ENCODE measurements around the gene TRIM3. TPM values are rescaled to one million over a fixed set of nuclear protein-coding genes. Genes with fewer than 3 reads are reported as not detected.

TRIM3 gene
- total RNA-seq, 1 experiment from 2014 or later, result 14.4 TPM

DNA sequence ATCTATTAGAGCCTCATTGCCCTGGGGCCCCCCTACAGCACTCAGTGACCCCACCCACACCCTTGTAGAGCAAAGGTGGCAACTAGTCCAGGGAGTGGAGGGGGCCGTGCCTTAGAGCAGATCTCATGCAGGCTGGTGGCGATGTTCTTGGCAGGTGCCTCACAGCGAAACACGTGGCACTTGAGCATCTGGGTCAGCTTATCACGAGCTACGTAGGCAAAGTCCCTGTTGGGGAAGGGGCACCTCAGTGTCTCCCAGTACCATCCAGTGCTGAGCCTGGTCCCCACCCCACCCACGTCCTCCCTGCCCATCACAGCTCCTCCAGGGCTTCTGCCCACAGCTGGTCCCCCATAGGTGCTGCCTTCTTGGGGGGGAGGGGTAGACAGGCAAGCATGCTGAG, 72.3 kb downstream of the TRIM3 start:
- Histone ChIP-seq H3K14ac (ENCODE audit: insufficient read depth, low read length) (no peak overlapping the region), H3K79me1 (ENCODE audit: insufficient read depth, low read depth, low read length, poor library complexity, severe bottlenecking) (no peaks in the 10 kb centered on the region), H4K8ac (replicated peaks; ENCODE audit: insufficient read length, low read depth, low read length) (no peak overlapping the region), H3K9me3 (ENCODE audit: control insufficient read depth, low read depth, low read length) (no peaks in the 10 kb centered on the region), H3K23me2 (ENCODE audit: insufficient read length, low read depth, low read length, poor library complexity, severe bottlenecking) (no peaks in the 10 kb centered on the region), H2AFZ (ENCODE audit: low read length) (no peak overlapping the region), H2AK5ac (ENCODE audit: insufficient read length, low read length) (no peak overlapping the region), H2BK15ac (ENCODE audit: low read depth, low read length) (no peak overlapping the region), H3K18ac (ENCODE audit: insufficient read length, low read depth, low read length) (no peak overlapping the region), H2BK20ac (ENCODE audit: low read depth, low read length, poor library complexity, severe bottlenecking) (no peak overlapping the region), H3K4me1 (ENCODE audit: insufficient read depth, low read length) (no peaks in the 10 kb centered on the region), H2BK5ac (ENCODE audit: insufficient read length, low read length) (no peak overlapping the region), H4K5ac (ENCODE audit: insufficient read length, low read depth, low read length) (no peak overlapping the region), H4K20me1 (ENCODE audit: control insufficient read depth, insufficient read depth, insufficient read length) (no peaks in the 10 kb centered on the region), H3K23ac (ENCODE audit: insufficient read length, low read depth, low read length) (no peak overlapping the region), H3T11ph (ENCODE audit: low read length) (no peak overlapping the region), H3K27ac (ENCODE audit: insufficient read length, low read depth, low read length) (no peak overlapping the region), H3K27me3 (ENCODE audit: insufficient read depth, low read length) (no peaks in the 10 kb centered on the region), H3K56ac (ENCODE audit: insufficient read length, low read depth, low read length) (no peak overlapping the region), H3K79me2 (ENCODE audit: insufficient read depth, low read length) (no peaks in the 10 kb centered on the region), H2BK120ac (ENCODE audit: low read depth, low read length, poor library complexity, severe bottlenecking) (no peak overlapping the region), H3K4me2 (ENCODE audit: insufficient read depth, insufficient read length, low read length) (no peak overlapping the region), H4K91ac (ENCODE audit: insufficient read length, low read depth, low read length) (no peak overlapping the region), H2BK12ac (ENCODE audit: insufficient read length, low read depth, low read length) (no peak overlapping the region), H3K9ac (ENCODE audit: extremely low read depth, insufficient read length, low read length) (no peak overlapping the region), H3K4ac (ENCODE audit: low read depth, low read length) (no peak overlapping the region)
- Mint-ChIP-seq H3K27me3 (ENCODE audit: low read depth) (no peaks in the 10 kb centered on the region), H3K4me1 (peaks cover 7 to 23% of the 10 kb centered on the region in 2 experiments), H3K4me3 (no peak overlapping the region), H3K36me3 (ENCODE audit: insufficient read depth in 1 of 3, low read depth in 3 of 3) (peaks cover 0 to 10% (median 8%) of the 10 kb centered on the region in 3 experiments; a peak in 2 of 7 replicates), H3K9me3 (no peaks in the 10 kb centered on the region), H3K27ac (no peak overlapping the region)
- TF ChIP-seq, protein P1, sequence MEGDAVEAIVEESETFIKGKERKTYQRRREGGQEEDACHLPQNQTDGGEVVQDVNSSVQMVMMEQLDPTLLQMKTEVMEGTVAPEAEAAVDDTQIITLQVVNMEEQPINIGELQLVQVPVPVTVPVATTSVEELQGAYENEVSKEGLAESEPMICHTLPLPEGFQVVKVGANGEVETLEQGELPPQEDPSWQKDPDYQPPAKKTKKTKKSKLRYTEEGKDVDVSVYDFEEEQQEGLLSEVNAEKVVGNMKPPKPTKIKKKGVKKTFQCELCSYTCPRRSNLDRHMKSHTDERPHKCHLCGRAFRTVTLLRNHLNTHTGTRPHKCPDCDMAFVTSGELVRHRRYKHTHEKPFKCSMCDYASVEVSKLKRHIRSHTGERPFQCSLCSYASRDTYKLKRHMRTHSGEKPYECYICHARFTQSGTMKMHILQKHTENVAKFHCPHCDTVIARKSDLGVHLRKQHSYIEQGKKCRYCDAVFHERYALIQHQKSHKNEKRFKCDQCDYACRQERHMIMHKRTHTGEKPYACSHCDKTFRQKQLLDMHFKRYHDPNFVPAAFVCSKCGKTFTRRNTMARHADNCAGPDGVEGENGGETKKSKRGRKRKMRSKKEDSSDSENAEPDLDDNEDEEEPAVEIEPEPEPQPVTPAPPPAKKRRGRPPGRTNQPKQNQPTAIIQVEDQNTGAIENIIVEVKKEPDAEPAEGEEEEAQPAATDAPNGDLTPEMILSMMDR (conservative IDR thresholded peaks at IDR 0.05), result no peak
- no peak for DNase-seq
- WGBS (ENCODE audit: extremely low coverage, insufficient read length, low lambda C conversion rate), result no CpG with 5 or more reads among the region's 7 CpGs

All from H9 (cell line).